GM15510 (cell line): ENCODE data around the gene SLC4A3.

Experiments
- POLR2A ChIP-seq: IDR thresholded peaks from 3 replicates; pipeline ENCODE4 v1.6.1; 2011; ENCODE audit warnings: borderline replicate concordance; ENCODE audit not compliant: insufficient read length; ENCODE audit errors: extremely low read depth

The SLC4A3 gene

GRCh38 chr2:219689676-219690628, 62.5 kb downstream of the SLC4A3 start:
- TF ChIP-seq POLR2A, result no peak

GRCh38 chr2:219691571-219691970, 64.1 kb downstream of the SLC4A3 start:
- no peak for TF ChIP-seq POLR2A
